Gastroesophageal sphincter (tissue), 4 donors: ENCODE measurements around the gene PRKCZ. TPM values are rescaled to one million over a fixed set of nuclear protein-coding genes. Genes with fewer than 3 reads are reported as not detected.

Experiments
- ATAC-seq: fragments of 150-250 bp; one replicate; pipeline ENCODE4 v1.9.1; 2016; ENCODE audit warnings: mild to moderate bottlenecking, moderate library complexity
- H3K27ac ChIP-seq, 4 donors: fragments of 200-600 bp; sonication (generic) in 3 of 4; 1 replicate in 3 of 4; 2 replicates in 1 of 4; pipeline ENCODE4 v1.5.1; 2016 to 2019
- H3K27me3 ChIP-seq: fragments of 200-600 bp; sonication (generic); one replicate; pipeline ENCODE4 v1.5.1; 2019
- H3K36me3 ChIP-seq, 2 donors: fragments of 200-600 bp; sonication (generic); one replicate each; pipeline ENCODE4 v1.5.1; 2019; ENCODE audit warnings: control low read depth in 1 of 2
- H3K4me1 ChIP-seq, 3 donors: fragments of 200-600 bp; sonication (generic); 1 replicate in 2 of 3; 2 replicates in 1 of 3; pipeline ENCODE4 v1.5.1; 2016 to 2019; ENCODE audit warnings: control low read depth in 2 of 3
- H3K4me3 ChIP-seq, 2 donors: fragments of 200-600 bp; sonication (generic); one replicate each; pipeline ENCODE4 v1.5.1; 2019; ENCODE audit warnings: mild to moderate bottlenecking in 1 of 2, moderate library complexity in 1 of 2
- H3K9me3 ChIP-seq, 3 donors: fragments of 200-600 bp; sonication (generic); one replicate each; pipeline ENCODE4 v1.5.1; 2017 to 2019; ENCODE audit warnings: control low read depth in 2 of 3
- EP300 ChIP-seq: sonication (generic); formaldehyde crosslinking; IDR thresholded peaks from one replicate; pipeline ENCODE4 v1.6.1; 2017; ENCODE audit warnings: antibody characterized with exemption, mild to moderate bottlenecking
- POLR2A ChIP-seq, 2 donors: fragments of 450-650 bp; IDR thresholded peaks; one replicate each; pipeline ENCODE4 v1.6.1; 2017; ENCODE audit warnings: antibody characterized with exemption in 2 of 2, mild to moderate bottlenecking in 2 of 2, moderate library complexity in 1 of 2
- POLR2AphosphoS5 ChIP-seq: sonication (generic); formaldehyde crosslinking; IDR thresholded peaks from one replicate; pipeline ENCODE4 v1.6.1; 2017; ENCODE audit warnings: antibody characterized with exemption
- WGBS, 2 donors: methylation state at CpG; one replicate each; pipeline ENCODE4 v1.1.5; 2018; ENCODE audit warnings: low coverage in 1 of 2; 5-methylcytosine and 5-hydroxymethylcytosine counted together
- total RNA-seq, 4 donors: library from RNA; depleted of rRNA; stranded (reverse); fragments of >200 nt; gene quantifications; one replicate each; pipeline ENCODE4 v1.1.0, GENCODE V29; 2016
- TF ChIP-seq, protein P1 (sequence below), 4 experiments: fragments of 200-600 bp in 2 of 4; fragments of 450-650 bp in 2 of 4; sonication (generic) in 1 of 4; IDR thresholded peaks; one replicate each; pipeline ENCODE4 v1.5.1; 2017 to 2019; ENCODE audit warnings: antibody characterized with exemption in 4 of 4, mild to moderate bottlenecking in 2 of 4, moderate library complexity in 2 of 4

The PRKCZ gene
- total RNA-seq, 4 donors from 2014 or later: 2.4 to 3.8 (median 2.9) TPM

DNA sequence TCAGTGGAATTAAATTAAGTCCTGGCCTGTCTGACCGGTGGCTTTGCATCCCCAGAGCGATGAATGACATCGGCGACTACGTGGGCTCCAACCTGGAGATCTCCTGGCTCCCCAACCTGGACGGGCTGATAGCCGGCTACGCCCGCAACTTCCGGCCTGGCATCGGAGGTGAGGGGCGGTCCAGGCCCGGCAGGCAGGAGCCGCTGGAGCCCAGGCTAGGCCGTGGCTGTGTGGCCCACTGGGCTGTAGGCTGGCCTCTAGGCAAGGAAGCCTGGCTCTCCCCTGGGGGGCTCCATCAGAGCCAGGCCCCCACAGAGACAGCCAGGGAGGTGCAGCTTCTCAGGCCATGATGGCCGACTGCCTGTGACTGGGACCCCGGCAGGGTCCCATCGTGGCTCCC lies 25.3 kb upstream of the PRKCZ start:
- Histone ChIP-seq H3K27ac (no peak overlapping the region), H3K4me1 (peaks cover 0 to 16% (median under 1%) of the 10 kb centered on the region in 3 donors), H3K9me3 (no peaks in the 10 kb centered on the region), H3K27me3 (peaks cover 81% of the 10 kb centered on the region), H3K4me3 (no peak overlapping the region), H3K36me3 (no peaks in the 10 kb centered on the region)
- WGBS, 2 donors: no CpG with 5 or more reads among the region's 18 CpGs
- no peak for ATAC-seq
- TF ChIP-seq POLR2AphosphoS5 (no peak), EP300 (no peak), POLR2A (IDR thresholded peaks at IDR 0.05) (no peak)
- TF ChIP-seq, protein P1, sequence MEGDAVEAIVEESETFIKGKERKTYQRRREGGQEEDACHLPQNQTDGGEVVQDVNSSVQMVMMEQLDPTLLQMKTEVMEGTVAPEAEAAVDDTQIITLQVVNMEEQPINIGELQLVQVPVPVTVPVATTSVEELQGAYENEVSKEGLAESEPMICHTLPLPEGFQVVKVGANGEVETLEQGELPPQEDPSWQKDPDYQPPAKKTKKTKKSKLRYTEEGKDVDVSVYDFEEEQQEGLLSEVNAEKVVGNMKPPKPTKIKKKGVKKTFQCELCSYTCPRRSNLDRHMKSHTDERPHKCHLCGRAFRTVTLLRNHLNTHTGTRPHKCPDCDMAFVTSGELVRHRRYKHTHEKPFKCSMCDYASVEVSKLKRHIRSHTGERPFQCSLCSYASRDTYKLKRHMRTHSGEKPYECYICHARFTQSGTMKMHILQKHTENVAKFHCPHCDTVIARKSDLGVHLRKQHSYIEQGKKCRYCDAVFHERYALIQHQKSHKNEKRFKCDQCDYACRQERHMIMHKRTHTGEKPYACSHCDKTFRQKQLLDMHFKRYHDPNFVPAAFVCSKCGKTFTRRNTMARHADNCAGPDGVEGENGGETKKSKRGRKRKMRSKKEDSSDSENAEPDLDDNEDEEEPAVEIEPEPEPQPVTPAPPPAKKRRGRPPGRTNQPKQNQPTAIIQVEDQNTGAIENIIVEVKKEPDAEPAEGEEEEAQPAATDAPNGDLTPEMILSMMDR (IDR thresholded peaks at IDR 0.05): no peak

DNA sequence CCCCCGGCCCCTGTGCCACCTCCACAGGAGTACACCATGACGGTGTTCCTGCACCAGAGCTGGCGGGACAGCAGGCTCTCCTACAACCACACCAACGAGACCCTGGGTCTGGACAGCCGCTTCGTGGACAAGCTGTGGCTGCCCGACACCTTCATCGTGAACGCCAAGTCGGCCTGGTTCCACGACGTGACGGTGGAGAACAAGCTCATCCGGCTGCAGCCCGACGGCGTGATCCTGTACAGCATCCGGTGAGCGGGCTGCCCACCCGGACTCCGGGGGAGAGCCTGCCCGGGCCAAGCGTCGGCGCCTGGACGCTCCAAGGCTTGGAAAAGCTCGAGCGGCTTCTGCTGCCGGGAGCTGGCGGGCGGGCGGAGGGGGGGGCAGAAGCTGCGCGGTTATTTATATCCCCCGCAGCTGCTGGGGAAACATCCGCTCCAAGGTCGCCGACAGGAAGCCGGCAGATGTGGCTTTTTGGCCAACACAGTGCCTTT lies 24.7 kb upstream of the PRKCZ start:
- H3K4me3 ChIP-seq: peak overlapping the region in 1 of 2 donors; percentile 6
- TF ChIP-seq, protein P1 (IDR thresholded peaks at IDR 0.05): no peak
- TF ChIP-seq POLR2A (IDR thresholded peaks at IDR 0.05): no peak
- no peak for TF ChIP-seq POLR2AphosphoS5
- no peak for TF ChIP-seq EP300
- no peaks in the 10 kb centered on the region for H3K9me3 ChIP-seq
- H3K27me3 ChIP-seq: peaks cover 79% of the 10 kb centered on the region
- peaks cover 0 to 13% (median 0%) of the 10 kb centered on the region in 3 donors for H3K4me1 ChIP-seq
- peak; percentile 34 for ATAC-seq
- H3K36me3 ChIP-seq: no peaks in the 10 kb centered on the region
- H3K27ac ChIP-seq: peak overlapping the region in 3 of 4 donors; percentile 7 to 35 (median 27)
- WGBS, 2 donors: 58% methylated on average over 11 of the region's 39 CpGs; no CpG with 5 or more reads in 1 of the 2 donors

DNA sequence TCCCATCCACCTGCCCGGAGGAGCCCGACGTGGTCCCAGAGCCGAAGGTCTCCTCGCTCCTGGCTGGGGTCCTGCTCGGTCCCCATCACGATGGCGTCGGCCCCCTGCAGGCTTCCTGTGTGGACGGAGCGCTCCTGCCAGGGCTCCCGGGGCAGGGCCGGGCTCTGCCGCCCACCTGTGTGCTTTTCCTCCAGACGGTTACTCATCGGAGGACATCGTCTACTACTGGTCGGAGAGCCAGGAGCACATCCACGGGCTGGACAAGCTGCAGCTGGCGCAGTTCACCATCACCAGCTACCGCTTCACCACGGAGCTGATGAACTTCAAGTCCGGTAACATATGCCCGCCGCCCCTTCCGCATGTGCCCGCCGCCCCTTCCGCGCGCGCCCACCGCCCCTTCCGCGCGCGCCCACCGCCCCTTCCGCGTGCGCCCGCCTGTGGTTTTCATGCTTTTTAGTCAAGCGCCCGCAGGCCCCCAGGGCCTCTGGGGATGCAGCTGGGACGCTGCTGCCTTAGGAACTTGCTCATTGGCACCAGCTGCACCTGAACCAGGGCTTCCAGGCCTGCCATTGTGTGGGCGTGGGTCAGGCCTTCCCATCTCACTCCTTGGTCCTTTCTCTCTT lies 22.1 kb upstream of the PRKCZ start:
- Histone ChIP-seq H3K36me3 (no peaks in the 10 kb centered on the region), H3K4me3 (no peak overlapping the region), H3K27ac (no peak overlapping the region), H3K27me3 (peaks cover 75% of the 10 kb centered on the region), H3K4me1 (peaks cover 0 to 13% (median 0%) of the 10 kb centered on the region in 3 donors), H3K9me3 (no peaks in the 10 kb centered on the region)
- no peak for ATAC-seq
- WGBS, 2 donors: 60 to 85% methylated on average over 1 to 10 of the region's 46 CpGs
- TF ChIP-seq POLR2AphosphoS5 (no peak), EP300 (no peak), POLR2A (IDR thresholded peaks at IDR 0.05) (no peak)
- TF ChIP-seq, protein P1 (IDR thresholded peaks at IDR 0.05): no peak

DNA sequence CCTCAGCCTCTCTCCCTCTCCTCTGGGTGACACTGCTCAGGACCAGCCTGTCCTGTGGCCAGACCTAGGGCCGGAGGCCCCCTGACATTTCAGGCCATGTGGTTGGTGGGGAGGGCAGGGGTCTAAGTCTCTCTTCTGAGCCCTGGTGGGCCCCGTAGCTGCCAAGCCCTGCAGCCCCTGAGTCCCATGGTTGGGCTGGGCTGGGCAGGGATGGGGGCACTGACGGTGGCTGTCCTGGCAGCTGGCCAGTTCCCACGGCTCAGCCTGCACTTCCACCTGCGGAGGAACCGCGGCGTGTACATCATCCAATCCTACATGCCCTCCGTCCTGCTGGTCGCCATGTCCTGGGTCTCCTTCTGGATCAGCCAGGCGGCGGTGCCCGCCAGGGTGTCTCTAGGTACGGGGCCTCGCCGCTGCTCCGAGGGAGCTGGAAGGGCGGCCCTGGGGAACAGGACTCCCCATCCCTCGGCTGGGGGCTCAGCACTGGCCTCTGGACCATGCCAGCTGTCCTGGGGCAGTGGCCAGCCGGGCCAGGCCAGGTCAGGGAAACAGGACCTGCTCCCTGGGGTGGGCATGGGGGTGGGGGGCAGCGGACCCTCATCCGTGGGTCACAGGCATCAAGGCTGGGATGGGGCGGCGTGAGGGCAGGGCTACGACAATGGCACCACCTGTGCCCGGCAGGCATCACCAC lies 21.2 kb upstream of the PRKCZ start:
- Histone ChIP-seq H3K4me1 (peaks cover 0 to 13% (median 0%) of the 10 kb centered on the region in 3 donors), H3K4me3 (no peak overlapping the region), H3K9me3 (no peaks in the 10 kb centered on the region), H3K27ac (no peak overlapping the region), H3K36me3 (no peaks in the 10 kb centered on the region), H3K27me3 (peaks cover 73% of the 10 kb centered on the region)
- WGBS, 2 donors: no CpG with 5 or more reads among the region's 26 CpGs
- ATAC-seq: no peak
- TF ChIP-seq POLR2A (IDR thresholded peaks at IDR 0.05): no peak
- TF ChIP-seq, protein P1 (IDR thresholded peaks at IDR 0.05): no peak
- TF ChIP-seq EP300: no peak
- no peak for TF ChIP-seq POLR2AphosphoS5
